ENCODE measurements around the gene C3orf22. TPM values are rescaled to one million over a fixed set of nuclear protein-coding genes. Genes with fewer than 3 reads are reported as not detected.
"Not testable (repeated sequence)": the region's sequence is repeated elsewhere in the genome, so short reads cannot be mapped to it uniquely, and the experiment has no call there.

The C3orf22 gene
- total RNA-seq, 1 donor from 2014 or later = not detected

GRCh38 chr3:126599101-126599500, 40.4 kb upstream of the C3orf22 start:
- DNase-seq (no peak), ATAC-seq (ENCODE audit: low read depth) (no peak)
- H3K27me3 Mint-ChIP-seq = peaks cover 16% of the 10 kb centered on the region
- H3K36me3 Mint-ChIP-seq (ENCODE audit: low read depth) = no peaks in the 10 kb centered on the region
- TF ChIP-seq, protein P1, sequence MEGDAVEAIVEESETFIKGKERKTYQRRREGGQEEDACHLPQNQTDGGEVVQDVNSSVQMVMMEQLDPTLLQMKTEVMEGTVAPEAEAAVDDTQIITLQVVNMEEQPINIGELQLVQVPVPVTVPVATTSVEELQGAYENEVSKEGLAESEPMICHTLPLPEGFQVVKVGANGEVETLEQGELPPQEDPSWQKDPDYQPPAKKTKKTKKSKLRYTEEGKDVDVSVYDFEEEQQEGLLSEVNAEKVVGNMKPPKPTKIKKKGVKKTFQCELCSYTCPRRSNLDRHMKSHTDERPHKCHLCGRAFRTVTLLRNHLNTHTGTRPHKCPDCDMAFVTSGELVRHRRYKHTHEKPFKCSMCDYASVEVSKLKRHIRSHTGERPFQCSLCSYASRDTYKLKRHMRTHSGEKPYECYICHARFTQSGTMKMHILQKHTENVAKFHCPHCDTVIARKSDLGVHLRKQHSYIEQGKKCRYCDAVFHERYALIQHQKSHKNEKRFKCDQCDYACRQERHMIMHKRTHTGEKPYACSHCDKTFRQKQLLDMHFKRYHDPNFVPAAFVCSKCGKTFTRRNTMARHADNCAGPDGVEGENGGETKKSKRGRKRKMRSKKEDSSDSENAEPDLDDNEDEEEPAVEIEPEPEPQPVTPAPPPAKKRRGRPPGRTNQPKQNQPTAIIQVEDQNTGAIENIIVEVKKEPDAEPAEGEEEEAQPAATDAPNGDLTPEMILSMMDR (IDR thresholded peaks at IDR 0.05) = no peak
- H3K27ac Mint-ChIP-seq = no peak overlapping the region
- CTCF ChIA-PET = no interaction called here
- POLR2A ChIA-PET = no interaction called here
- H3K9me3 Mint-ChIP-seq = no peaks in the 10 kb centered on the region
- intact Hi-C loops (cut with micrococcal nuclease) = no loop called here
- H3K4me1 Mint-ChIP-seq = no peaks in the 10 kb centered on the region
- H3K4me3 Mint-ChIP-seq = no peak overlapping the region

- H3K4me1 Mint-ChIP-seq; DNase-seq; CTCF ChIA-PET; intact Hi-C loops (cut with micrococcal nuclease); POLR2A ChIA-PET; ATAC-seq (ENCODE audit: low read depth); H3K27ac Mint-ChIP-seq; H3K4me3 Mint-ChIP-seq; H3K36me3 Mint-ChIP-seq (ENCODE audit: low read depth); H3K9me3 Mint-ChIP-seq: not testable (repeated sequence)
- H3K27me3 Mint-ChIP-seq = peaks cover 11% of the 10 kb centered on the region
Measured at GRCh38 chr3:126595479-126595878, 36.7 kb upstream of the C3orf22 start.

DNA sequence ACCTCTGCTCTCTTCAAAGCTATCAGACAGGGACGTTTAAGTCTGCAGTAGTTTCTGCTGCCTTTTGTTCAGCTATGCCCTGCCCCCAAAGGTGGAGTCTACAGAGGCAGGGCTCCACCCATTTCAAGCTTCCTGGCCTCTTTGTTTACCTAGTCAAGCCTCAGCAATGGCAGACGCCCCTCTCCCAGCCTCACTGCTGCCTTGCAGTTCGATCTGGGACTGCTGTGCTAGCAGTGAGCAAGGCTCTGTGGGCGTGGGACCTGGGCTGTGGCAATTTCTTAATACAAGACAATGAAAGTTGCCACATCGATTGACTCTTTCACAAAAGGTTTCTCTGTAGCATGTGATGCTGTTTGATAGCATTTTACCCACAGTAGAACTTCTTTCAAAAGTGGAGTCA, 32.8 kb upstream of the C3orf22 start:
- DNase-seq; H3K36me3 Mint-ChIP-seq (ENCODE audit: low read depth); H3K27ac Mint-ChIP-seq; POLR2A ChIA-PET; H3K9me3 Mint-ChIP-seq; intact Hi-C loops (cut with micrococcal nuclease); ATAC-seq (ENCODE audit: low read depth); H3K4me1 Mint-ChIP-seq; H3K4me3 Mint-ChIP-seq; CTCF ChIA-PET: not testable (repeated sequence)
- peaks cover 14% of the 10 kb centered on the region for H3K27me3 Mint-ChIP-seq

GRCh38 chr3:126582311-126582710, 23.6 kb upstream of the C3orf22 start:
- H3K4me3 Mint-ChIP-seq = no peak overlapping the region
- H3K9me3 Mint-ChIP-seq = peaks cover 3% of the 10 kb centered on the region
- ChIA-PET POLR2A (no interaction called here), CTCF (no interaction called here)
- no peaks in the 10 kb centered on the region for H3K36me3 Mint-ChIP-seq (ENCODE audit: low read depth)
- no peaks in the 10 kb centered on the region for H3K4me1 Mint-ChIP-seq
- no peak for ATAC-seq (ENCODE audit: low read depth)
- intact Hi-C loops (cut with micrococcal nuclease) = no loop called here
- DNase-seq = no peak
- peaks cover 5% of the 10 kb centered on the region for H3K27me3 Mint-ChIP-seq
- TF ChIP-seq, protein P1 (IDR thresholded peaks at IDR 0.05) = no peak
- no peak overlapping the region for H3K27ac Mint-ChIP-seq

GRCh38 chr3:126581569-126581968, 22.8 kb upstream of the C3orf22 start:
- H3K4me1 Mint-ChIP-seq = no peaks in the 10 kb centered on the region
- no peak for ATAC-seq (ENCODE audit: low read depth)
- H3K27ac Mint-ChIP-seq = no peak overlapping the region
- peaks cover 3% of the 10 kb centered on the region for H3K9me3 Mint-ChIP-seq
- no peak overlapping the region for H3K4me3 Mint-ChIP-seq
- intact Hi-C loops (cut with micrococcal nuclease) = no loop called here
- ChIA-PET CTCF (no interaction called here), POLR2A (no interaction called here)
- H3K27me3 Mint-ChIP-seq = peaks cover 5% of the 10 kb centered on the region
- TF ChIP-seq, protein P1 (IDR thresholded peaks at IDR 0.05) = no peak
- DNase-seq = no peak
- no peaks in the 10 kb centered on the region for H3K36me3 Mint-ChIP-seq (ENCODE audit: low read depth)

- ATAC-seq (ENCODE audit: low read depth) (no peak), DNase-seq (no peak)
- H3K4me3 Mint-ChIP-seq = no peak overlapping the region
- peaks cover 5% of the 10 kb centered on the region for H3K27me3 Mint-ChIP-seq
- POLR2A ChIA-PET = no interaction called here
- H3K27ac Mint-ChIP-seq = no peak overlapping the region
- peaks cover 3% of the 10 kb centered on the region for H3K9me3 Mint-ChIP-seq
- H3K36me3 Mint-ChIP-seq (ENCODE audit: low read depth) = no peaks in the 10 kb centered on the region
- CTCF ChIA-PET = no interaction called here
- intact Hi-C loops (cut with micrococcal nuclease) = no loop called here
- TF ChIP-seq, protein P1 (IDR thresholded peaks at IDR 0.05) = no peak
- no peaks in the 10 kb centered on the region for H3K4me1 Mint-ChIP-seq
Measured at GRCh38 chr3:126580746-126581145, 22.0 kb upstream of the C3orf22 start.
